Breast epithelium (tissue), 3 donors: ENCODE measurements around the gene NRF1.

Experiments used
- CTCF ChIP-seq, 3 donors: fragments of 450-650 bp; IDR thresholded peaks; one replicate each; pipeline ENCODE4 v1.5.1; 2016 to 2017; ENCODE audit warnings: antibody characterized with exemption in 3 of 3, mild to moderate bottlenecking in 3 of 3, moderate library complexity in 3 of 3
- POLR2AphosphoS5 ChIP-seq, 3 donors: sonication (generic); formaldehyde crosslinking; IDR thresholded peaks; one replicate each; pipeline ENCODE4 v1.6.1; 2017; ENCODE audit warnings: antibody characterized with exemption in 3 of 3

- no peak for TF ChIP-seq CTCF (IDR thresholded peaks at IDR 0.05)
- no peak for TF ChIP-seq POLR2AphosphoS5 (IDR thresholded peaks at IDR 0.05)
These were observed 174.4 kb downstream of the NRF1 start for GRCh38 chr7:129785685-129786514.
